H1 (cell line): Measurements from ENCODE around the gene SCARB1. TPM values are rescaled to one million over a fixed set of nuclear protein-coding genes. Genes with fewer than 3 reads are reported as not detected.

Source experiments
- CHD2 ChIP-seq: IDR thresholded peaks from 2 replicates; pipeline ENCODE4 v1.6.1; 2012; ENCODE audit warnings: low read length, improper control_type of control experiment
- CHD7 ChIP-seq: fragments of 300-600 bp; sonication (generic); IDR thresholded peaks from 2 replicates; pipeline ENCODE4 v1.7.1; 2012; ENCODE audit warnings: low read length, moderate library complexity, mild to moderate bottlenecking, inconsistent platforms; ENCODE audit not compliant: insufficient replicate concordance
- CREB1 ChIP-seq: IDR thresholded peaks from 2 replicates; pipeline ENCODE4 v1.6.1; 2012; ENCODE audit warnings: inconsistent platforms
- CTBP2 ChIP-seq: IDR thresholded peaks from 2 replicates; pipeline ENCODE4 v1.7.0; 2011; ENCODE audit warnings: borderline replicate concordance, mild to moderate bottlenecking, moderate library complexity, mixed read lengths, low read length; ENCODE audit not compliant: insufficient read depth, insufficient read length
- EZH2 ChIP-seq: fragments of 200-600 bp; sonication (generic); IDR thresholded peaks from 2 replicates; pipeline ENCODE4 v1.7.1; 2012; ENCODE audit warnings: low read depth, mild to moderate bottlenecking, moderate library complexity, low read length, inconsistent platforms; ENCODE audit not compliant: severe bottlenecking
- GTF2F1 ChIP-seq: IDR thresholded peaks from 2 replicates; pipeline ENCODE4 v1.6.1; 2012; ENCODE audit warnings: low read depth, low read length, improper control_type of control experiment, borderline replicate concordance
- NRF1 ChIP-seq: IDR thresholded peaks from 2 replicates; pipeline ENCODE4 v1.6.1; 2011; ENCODE audit warnings: mild to moderate bottlenecking, low read depth, low read length, improper control_type of control experiment
- SIX5 ChIP-seq: IDR thresholded peaks from 2 replicates; pipeline ENCODE4 v1.6.1; 2011; ENCODE audit warnings: mild to moderate bottlenecking, low read depth, low read length
- TAF1 ChIP-seq: IDR thresholded peaks from 2 replicates; pipeline ENCODE4 v1.6.1; 2011; ENCODE audit warnings: mild to moderate bottlenecking, low read depth, low read length
- YY1 ChIP-seq: IDR thresholded peaks from 2 replicates; pipeline ENCODE4 v1.6.1; 2011; ENCODE audit warnings: low read depth, mild to moderate bottlenecking, low read length
- polyA plus RNA-seq, 7 experiments: library from polyadenylated mRNA; depleted of rRNA in 3 of 7; stranded (reverse) in 5 of 7; unstranded in 2 of 7; fragments of >200 nt in 5 of 7; fragments of 200-250 nt in 2 of 7; gene quantifications; 1 replicate in 5 of 7; 2 replicates in 1 of 7; 4 replicates in 1 of 7; pipeline versions ENCODE4 v1.2.1 to v1.2.3, GENCODE V29; 2011 to 2013; ENCODE audit warnings: missing spikeins in 2 of 7, mixed read lengths in 2 of 7
- total RNA-seq: library from RNA; stranded (reverse); fragmentation: NEBNext Ultra II Directional; extraction: Animal tissue kit (Norgen Biotek cat#: 25700); gene quantifications from 2 replicates; pipeline ENCODE4 v1.2.1, GENCODE V29; 2021

The SCARB1 gene
- total and polyA plus RNA-seq, 2 of the 8 experiments (the other 6 are each of a cell fraction or from before 2014, with no cell fraction given), result 45.3 to 57.1 TPM

DNA sequence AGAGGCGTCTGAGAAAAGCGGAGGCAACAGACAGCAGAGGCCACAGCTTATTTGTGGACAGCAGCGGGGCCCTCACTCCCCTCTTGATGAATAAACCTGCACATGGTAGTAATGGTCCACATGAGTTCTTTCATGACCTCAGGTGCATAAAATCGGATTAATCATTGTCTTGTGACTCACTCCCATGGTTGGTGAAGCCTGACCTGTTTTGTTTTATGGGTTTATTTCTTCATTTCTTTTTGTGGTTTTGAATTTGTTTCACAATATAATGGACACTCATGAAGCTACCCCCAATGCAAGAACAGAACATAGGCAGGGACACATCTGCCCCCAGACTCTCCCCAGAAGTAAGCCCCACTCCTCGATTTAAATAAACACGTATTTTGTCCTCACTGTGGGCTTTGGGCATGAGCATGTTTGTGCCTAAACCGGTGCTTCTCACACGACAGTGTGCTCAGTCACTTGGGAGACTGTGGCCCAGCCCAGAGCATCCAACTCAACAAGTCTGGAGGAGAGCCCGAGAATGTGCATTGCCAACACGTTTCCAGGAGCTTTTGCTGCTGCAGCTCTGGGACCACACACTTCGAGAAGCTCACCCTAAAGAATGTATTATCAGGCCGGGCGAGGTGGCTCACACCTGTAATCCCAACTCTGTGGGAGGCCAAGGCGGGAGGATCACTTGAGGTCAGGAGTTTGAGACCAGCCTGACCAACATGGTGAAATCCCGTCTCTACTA, 116.1 kb downstream of the SCARB1 start (continued):
- TF ChIP-seq CHD7 (no peak), TAF1 (no peak), NRF1 (no peak), EZH2 (no peak), SIX5 (no peak), YY1 (no peak), CHD2 (no peak), CREB1 (no peak), GTF2F1 (no peak), CTBP2 (no peak)
